Measurements from ENCODE around the gene PPM1B.
"Not testable (repeated sequence)": the region's sequence is repeated elsewhere in the genome, so short reads cannot be mapped to it uniquely, and the experiment has no call there.

PPM1B gene

GRCh38 chr2:44164617-44165016, 4.1 kb upstream of the PPM1B start:
- no peak for DNase-seq

- DNase-seq: no peak
Measured at GRCh38 chr2:44166096-44166495, 2.6 kb upstream of the PPM1B start.

- DNase-seq: no peak
Measured at GRCh38 chr2:44167311-44167907, 1.3 kb upstream of the PPM1B start.

GRCh38 chr2:44167908-44168680, 581 bp upstream of the PPM1B start:
- peak; percentile 100 for DNase-seq

GRCh38 chr2:44169155-44169898, 652 bp downstream of the PPM1B start:
- DNase-seq: peak; percentile 67

GRCh38 chr2:44170311-44170717, 1.6 kb downstream of the PPM1B start:
- no peak for DNase-seq

- no peak for DNase-seq
Measured at GRCh38 chr2:44171018-44171417, 2.3 kb downstream of the PPM1B start.

GRCh38 chr2:44171442-44171841, 2.8 kb downstream of the PPM1B start:
- not testable (repeated sequence) for DNase-seq

GRCh38 chr2:44172576-44172975, 3.9 kb downstream of the PPM1B start:
- DNase-seq: no peak

GRCh38 chr2:44178950-44179349, 10.3 kb downstream of the PPM1B start:
- DNase-seq: no peak

- DNase-seq: no peak
Measured at GRCh38 chr2:44181648-44182047, 13.0 kb downstream of the PPM1B start.

GRCh38 chr2:44184106-44184505, 15.4 kb downstream of the PPM1B start:
- DNase-seq: peak; percentile 45

GRCh38 chr2:44186810-44187209, 18.1 kb downstream of the PPM1B start:
- no peak for DNase-seq

- DNase-seq: no peak
Measured at GRCh38 chr2:44187251-44187650, 18.6 kb downstream of the PPM1B start.

GRCh38 chr2:44188696-44189095, 20.0 kb downstream of the PPM1B start:
- DNase-seq: no peak

GRCh38 chr2:44189104-44189503, 20.4 kb downstream of the PPM1B start:
- DNase-seq: no peak

- DNase-seq: no peak
Measured at GRCh38 chr2:44190526-44190925, 21.9 kb downstream of the PPM1B start.

GRCh38 chr2:44191739-44192138, 23.1 kb downstream of the PPM1B start:
- DNase-seq: no peak

- DNase-seq: no peak
Measured at GRCh38 chr2:44192646-44193045, 24.0 kb downstream of the PPM1B start.

GRCh38 chr2:44195714-44196113, 27.0 kb downstream of the PPM1B start:
- no peak for DNase-seq

GRCh38 chr2:44197816-44198215, 29.1 kb downstream of the PPM1B start:
- DNase-seq: no peak

- no peak for DNase-seq
Measured at GRCh38 chr2:44200011-44200410, 31.3 kb downstream of the PPM1B start.

GRCh38 chr2:44200759-44201158, 32.1 kb downstream of the PPM1B start:
- DNase-seq: no peak

GRCh38 chr2:44201648-44202165, 33.0 kb downstream of the PPM1B start:
- no peak for DNase-seq

Data from CD4-positive, alpha-beta T cell treated with Interleukin-21 for 1 hour (primary cell).